DMS 273 (cell line): ENCODE data around the gene PRKX.
"Not testable (repeated sequence)": the region's sequence is repeated elsewhere in the genome, so short reads cannot be mapped to it uniquely, and the experiment has no call there.

Source experiments
- DNase-seq: peaks from one replicate; lab custom pipeline; 2025; ENCODE audit not compliant: unreplicated experiment; lab: John Stamatoyannopoulos, UW

Gene PRKX

DNA sequence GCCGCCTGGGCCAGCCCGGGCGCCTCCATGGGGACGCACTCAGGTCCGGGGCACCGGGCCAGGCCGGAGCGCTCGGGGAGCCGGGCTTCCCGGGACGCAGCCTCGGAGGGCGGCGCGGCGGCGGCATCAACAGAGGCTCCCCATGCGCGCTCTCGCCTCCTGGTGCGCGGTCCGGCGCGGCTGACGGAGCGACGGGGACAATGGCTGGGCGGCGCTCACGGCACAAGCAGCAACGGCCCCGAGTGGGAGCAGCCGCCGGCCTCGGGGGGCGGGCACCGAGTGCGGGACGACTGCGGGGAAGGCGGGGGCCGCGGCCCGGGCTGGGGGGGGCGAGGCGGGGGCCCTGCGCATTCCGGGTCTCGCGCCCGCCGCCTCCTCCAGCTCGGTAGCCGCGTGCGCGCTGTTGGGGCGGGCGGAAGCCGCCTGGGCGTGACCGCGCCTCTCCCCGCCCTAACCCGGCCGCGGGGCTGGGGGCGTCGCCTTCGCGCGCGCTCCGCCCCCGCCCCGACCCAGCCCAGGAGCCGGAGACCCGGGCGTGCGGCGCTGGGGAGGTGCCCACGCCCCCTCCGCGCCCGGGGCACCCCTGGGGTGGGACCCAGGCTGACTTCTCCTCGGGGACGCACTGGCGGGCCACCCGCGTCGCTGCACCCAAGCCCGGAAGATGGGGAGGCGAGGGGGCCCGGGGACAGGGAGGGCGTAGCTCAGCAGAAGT, at the start of gene PRKX:
TSS of gene PRKX (minus strand) at position 425 of the 712 bp plus-strand sequence. CDS start at position 29, 396 bp downstream.
- DNase-seq = peak; percentile 86

DNA sequence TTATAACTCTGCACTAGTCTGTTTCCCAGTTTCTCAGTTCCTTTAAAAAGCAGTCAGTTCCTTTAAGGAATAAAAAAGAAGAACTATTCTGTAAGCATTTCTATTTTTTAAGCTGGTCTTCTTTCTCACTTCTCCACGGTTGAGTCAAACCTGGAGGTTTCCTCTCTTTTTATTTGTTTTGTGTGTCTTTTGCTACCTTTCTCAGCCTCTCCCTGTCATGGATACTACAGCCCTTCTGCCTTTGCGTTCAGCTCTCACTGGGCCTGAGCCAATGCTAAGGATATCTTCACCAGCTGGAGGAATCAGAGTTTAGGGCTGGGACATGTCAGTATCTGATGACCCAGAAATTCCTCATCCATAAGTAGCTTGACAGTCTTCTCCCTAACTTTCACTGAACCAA, 49.7 kb upstream of the PRKX start:
- no peak for DNase-seq

DNA sequence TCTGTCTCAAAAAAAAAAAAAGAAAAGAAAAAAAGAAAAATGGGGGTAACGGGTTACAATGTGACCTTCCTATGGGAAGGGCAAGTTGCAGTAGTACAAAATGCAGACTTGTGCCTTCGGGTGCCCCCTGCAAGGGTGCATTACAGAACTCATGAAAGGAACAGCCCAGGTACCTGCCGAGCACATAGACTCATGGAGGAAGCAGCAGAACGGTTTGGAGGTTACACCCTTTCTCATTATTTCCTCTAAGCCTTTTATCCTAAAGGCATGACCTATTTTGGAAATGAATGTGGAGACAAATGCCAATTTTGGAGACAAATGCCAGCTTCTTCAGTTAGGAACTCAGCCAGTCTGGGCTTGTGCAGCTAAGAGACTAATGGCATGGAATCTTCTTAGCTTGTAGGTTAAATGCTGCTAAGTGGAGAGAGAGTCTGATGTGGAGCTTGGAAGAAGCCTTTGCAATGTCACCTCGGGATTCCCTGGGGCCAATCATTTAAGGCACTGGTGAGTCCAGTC, 44.1 kb upstream of the PRKX start:
- no peak for DNase-seq

DNA sequence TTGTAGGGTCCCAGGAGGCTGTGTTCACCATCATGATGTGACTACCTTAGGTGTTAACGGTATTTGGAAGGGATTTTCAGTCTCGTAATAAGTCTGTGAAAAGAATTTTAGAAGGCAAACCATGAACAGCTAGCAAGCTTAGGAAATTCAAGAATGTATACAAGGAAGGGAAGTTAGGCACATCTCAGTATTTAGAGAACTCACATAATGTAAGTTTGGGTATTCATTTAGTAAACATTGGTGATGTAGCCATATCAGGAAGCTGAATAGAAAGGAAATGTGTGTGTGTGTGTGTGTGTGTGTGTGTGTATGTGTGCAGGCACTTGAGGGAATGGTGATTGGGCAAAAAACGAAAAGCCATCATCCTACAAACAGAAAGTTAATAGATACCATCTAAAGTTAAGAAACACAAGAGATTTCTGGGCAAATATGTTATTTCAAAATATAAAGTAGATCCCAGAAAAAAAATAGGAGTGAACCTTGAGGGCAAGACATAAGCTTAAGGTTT, 34.7 kb upstream of the PRKX start:
- no peak for DNase-seq

DNA sequence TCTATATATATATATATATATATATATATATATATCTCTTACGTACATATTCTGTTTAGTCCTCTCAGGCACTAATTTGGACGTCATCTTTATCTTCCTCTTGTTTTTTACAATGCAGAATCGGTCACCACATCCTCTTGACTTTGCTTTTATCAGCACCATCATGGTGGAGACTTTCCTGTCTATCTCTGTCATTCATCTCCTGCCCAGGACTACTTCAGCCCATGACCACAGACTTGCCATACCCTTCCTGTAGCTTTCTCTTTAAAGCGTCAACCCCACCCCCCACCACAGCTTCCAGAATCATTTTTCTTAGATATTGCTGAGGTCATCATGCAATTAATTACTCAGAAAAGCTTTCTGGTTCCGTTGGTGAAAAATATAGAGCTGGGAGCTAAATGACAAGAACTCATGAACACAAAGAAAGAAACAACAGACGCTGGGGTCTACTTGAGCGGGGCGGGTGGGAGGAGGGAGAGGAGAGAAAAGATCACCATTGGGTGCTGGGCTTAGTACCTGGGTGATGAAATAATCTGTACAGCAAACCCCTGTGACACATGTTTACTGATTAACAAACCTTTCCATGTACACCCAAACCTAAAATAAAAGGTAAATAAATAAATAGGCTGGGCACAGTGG, 30.5 kb upstream of the PRKX start:
- DNase-seq = no peak

DNA sequence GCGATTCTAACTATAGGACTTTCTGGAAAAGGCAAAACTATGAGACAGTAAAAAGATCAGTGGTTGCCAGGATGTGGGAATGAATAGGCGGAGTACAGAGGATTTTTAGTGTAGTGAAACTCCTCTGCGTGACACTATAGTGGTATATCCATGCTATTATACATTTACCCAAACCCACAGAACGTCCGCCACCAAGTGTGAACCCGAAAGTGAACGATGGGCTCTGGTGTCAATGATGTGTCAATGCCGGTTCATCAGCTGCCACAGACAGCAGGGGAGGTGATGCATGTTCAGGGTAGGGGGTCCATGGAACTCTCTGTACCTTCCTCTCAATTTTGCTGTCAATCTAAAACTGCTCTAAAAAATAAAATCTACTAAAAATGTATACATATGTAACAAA, 27.5 kb upstream of the PRKX start:
- not testable (repeated sequence) for DNase-seq

DNA sequence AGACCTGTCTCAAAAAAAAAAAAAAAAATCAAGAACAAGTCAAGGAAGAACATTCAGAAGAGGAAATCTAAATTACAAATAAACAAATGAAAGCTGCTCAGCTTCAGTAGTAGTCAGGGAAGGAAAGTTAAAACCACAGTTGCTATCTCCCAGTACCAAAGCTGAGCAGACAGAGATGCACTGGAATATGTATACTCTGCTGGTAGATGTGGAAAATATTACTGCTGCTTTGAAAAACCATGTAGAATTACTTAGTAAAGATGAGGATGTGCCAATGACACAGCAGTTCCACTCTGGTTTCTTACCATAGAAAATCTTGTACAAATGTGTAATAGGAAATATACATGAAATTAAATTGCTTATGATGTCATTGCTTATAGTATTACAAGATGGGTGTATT, 25.1 kb upstream of the PRKX start:
- DNase-seq = no peak

DNA sequence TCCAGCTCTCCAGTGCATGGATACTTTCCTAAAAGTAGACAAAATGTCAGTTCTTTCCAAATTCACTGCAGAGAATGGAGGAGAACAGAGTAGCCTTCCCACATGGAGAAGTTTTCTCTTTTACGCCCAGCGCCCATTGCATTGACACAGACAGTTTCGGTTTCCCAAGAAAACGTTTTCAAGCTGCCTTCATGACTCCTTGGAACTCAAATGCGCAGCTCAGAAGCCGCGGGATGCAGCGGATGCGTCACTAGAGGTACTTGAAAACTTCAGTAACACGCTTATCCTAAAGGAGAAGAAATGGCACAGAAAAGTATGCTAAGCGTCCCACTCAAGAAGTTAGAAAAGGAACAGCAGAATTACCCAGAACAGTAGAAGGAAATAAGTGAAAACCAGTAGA, 23.1 kb upstream of the PRKX start:
- not testable (repeated sequence) for DNase-seq

DNA sequence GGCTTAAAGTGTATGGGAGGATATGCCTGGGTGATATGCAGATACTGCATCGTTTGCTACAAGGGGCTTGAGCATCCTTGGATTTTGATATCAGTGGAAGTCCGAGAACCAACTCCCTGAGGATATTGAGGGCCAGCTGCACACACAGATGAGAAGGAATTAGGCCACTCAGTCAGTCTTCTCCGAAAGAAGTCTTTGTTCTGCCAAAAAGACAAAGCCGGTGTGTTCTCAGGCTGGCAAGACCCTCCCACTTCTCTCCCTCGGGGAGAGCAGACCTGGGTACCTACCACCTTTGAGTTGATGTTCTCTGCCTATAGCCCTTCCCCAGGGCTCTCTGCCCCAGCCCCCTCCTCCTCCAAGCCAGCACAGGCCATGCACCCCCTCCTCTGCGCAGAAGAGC, 22.4 kb upstream of the PRKX start:
- not testable (repeated sequence) for DNase-seq

DNA sequence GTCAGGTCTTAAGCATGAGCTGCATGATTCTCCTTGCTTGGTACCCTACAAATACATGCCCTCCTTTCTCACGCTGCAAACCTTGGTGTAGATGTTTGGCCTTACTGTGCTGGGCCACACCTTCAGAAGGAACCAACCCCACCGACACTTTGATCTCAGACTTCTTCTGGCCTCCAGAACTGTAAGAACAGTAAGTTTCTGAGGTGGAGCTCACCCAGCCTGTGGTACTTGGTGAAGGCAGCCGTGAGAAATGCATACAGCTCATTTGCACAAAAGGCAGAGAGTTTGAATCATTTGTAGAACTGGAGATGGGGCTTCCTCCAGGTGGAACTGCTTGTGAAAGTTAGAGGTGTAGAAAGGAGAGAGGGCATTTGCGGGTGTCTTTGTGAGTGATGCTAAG, 21.0 kb upstream of the PRKX start:
- not testable (repeated sequence) for DNase-seq

DNA sequence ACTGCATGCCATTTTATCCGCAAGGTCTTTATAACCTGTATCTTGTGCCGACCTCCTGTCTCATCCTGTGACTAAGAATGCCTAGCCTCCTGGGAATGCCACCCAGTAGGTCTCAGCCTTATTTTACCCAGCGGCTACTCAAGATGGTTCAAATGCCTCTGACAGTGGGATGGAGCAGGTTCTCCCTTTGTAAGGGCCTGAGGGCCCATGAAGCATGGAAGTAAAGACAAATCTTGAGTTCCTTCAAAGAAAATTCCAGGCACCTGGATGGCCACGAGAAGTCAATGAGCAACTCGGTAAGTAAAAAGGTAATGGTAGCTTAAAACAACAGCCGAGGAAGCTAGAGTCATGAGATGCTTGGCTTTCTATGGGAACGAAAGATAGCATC, 19.6 kb upstream of the PRKX start:
- no peak for DNase-seq

DNA sequence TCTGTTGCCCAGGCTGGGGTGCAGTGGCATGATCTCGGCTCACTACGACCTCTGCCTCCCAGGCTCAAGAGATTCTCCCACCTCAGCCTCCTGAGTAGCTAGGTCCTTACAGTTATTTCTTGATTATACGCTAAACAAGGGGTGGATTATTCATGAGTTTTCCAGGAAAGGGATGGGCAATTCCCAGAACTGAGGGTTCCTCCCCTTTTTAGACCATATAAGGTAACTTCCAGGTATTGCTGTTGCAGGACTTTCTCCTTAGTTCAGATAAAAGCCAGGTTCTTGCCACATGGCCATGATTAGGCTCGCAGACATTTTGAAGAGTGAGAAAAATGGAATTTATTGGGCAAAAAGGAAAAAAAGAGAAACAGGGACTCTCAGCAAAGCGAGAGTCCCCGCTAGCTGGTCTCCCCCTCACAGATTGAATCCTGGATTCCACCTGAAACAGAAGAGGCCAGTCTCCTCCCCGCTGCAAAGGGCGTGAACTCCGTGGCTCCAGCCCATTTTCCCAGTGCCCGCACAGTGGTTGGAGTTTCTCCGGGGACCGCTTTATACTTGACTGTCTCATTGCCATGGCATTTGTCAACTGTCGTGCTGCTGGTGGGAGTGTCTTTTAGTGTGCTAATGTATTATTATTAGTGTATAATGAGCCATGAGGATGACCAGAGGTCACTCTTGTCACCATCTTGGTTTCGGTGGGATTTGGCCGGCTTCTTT, 19.0 kb upstream of the PRKX start:
- DNase-seq = not testable (repeated sequence)

DNA sequence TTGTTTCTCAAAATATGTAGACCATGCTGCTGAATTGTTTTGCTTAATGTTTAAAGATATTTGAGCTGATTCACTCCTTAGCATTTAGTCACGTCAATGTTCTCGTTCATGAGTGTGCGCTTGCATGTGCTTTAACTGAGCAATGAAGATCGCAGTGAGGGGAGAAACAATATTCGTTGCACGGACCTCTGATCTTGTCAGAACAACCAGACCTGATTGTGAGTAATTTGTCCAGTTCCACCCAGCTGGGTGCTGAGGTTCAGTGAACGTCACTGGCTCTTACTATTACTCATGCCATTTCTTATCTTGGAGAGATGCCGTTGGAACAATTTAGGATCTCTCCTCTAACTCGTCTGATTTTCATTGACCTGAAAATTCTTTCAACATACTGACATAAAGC, 15.0 kb upstream of the PRKX start:
- DNase-seq = no peak

DNA sequence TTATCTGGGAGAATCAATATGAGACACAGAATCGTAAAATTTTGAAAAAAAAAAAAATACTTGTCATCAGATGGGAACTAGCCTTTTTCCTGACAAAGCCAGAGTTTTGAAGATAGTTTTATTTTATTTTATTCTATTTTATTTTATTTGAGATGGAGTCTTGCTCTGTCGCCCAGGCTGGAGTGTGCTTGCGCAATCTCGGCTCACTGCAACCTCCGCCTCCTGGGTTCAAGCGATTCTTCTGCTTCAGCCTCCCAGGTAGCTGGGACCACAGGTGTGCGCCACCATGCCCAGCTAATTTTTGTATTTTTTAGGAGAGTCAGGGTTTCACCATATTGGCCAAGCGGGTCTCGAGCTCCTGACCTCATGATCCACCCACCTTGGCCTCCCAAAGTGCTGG, 10.0 kb upstream of the PRKX start:
- DNase-seq = not testable (repeated sequence)

DNA sequence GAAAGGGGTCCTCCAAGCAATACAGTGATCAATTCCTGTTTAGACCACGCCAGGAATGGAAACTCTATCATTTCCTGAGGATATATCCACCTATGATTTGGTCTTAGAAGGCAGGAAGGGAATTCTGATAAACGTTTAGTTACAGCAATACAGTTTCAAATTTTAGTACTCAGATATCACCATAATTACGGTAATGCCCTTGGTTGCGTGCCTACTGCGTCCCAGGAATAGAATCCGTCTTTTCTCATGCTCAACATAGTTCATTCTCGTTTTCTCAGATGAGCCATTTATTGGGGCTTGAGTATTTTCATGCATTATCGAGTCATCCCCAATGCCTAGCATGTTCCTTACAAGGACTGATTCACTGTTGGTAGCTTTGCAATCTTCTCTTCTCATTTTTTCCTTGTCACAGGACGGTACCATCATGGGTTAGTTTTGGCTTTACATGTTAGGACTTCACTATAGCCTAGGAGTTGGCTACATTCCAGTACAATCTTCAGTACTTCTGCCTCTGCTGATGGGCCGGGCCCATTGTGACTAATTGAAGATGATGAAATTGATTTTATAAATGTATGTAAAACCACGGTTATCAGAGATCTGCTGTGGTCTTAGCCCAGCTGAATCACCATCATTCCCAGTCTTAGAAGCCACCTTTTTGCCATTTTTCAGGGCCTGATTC, 4.4 kb upstream of the PRKX start:
- DNase-seq = no peak

DNA sequence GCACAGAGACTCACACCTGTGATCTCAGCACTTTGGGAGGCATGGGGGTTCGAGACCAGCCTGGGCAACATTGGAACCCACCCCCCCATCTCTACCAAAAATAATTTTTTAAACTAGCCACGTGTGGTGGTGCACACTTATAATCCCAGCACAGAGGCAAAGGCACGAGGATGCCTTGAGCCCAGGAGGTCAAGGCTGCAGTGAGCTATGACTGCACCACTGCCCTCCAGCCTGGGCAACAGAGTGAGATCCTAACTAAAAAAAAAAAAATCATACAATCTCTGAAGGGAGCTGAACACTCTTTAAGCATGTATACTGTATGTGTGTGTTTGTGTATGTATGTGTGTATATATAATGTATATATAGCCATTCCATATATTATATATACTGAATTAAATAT, 2.5 kb upstream of the PRKX start:
- no peak for DNase-seq

DNA sequence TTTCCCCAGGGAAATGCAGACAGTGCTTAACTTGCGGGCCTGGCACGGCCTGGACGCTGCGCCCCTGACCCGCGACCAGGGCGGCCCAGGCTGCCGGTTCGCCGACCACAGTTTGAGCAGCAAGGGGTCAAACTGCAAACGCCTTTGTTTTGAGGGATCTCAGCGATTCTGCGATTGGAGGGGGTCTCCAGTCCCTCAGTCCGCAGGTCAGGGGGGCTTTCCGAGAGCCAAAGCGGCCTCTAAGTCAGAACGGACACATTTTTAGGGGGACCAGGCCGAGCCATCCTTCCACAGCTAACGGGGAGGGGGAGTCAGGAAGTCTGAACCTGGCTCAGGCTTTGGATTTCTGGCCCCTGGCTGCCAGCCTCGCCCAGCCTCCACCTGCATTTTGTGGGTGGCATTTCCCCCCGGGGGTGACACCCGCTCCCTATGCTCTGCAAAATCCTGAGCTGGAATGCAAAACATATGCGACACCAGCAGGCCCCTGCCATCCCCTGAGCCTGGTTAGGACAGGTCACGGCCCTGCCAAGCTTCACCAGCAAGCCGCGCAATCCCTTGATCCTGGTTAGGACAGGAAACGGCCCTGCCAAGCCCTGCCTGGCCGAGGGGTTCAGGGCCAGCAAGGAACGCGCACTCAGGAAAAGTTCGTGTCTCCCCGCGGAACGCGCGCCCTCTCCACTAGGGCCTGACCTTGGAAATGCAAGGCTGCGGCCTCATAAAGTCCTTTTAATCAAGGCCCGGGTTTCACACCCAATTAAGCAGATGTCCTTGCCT, 1.4 kb upstream of the PRKX start:
- not testable (repeated sequence) for DNase-seq

DNA sequence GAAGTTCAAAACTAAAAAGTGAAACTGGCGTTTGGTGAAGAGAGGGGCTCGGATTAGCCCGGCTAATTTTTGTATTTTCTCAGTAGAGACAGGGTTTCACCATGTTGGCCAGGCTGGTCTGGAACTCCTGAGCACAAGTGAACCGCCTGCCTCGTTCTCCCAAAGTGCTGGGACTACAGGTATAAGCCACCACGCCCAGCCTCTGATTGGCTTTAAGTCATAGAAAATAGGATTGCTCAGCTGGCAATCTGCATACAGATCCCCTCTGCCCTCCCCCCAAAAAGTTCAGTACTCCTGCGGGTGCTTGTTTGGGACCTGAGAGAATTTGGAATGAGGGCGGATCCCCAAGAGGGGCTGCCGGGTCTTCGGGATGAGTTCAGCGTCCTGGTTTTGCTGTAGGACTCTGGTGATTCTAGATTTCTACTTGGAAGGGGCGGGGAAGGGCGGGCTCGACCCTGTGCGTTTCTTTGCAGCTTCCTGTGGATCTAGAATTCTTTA, 537 bp upstream of the PRKX start:
- DNase-seq = no peak

DNA sequence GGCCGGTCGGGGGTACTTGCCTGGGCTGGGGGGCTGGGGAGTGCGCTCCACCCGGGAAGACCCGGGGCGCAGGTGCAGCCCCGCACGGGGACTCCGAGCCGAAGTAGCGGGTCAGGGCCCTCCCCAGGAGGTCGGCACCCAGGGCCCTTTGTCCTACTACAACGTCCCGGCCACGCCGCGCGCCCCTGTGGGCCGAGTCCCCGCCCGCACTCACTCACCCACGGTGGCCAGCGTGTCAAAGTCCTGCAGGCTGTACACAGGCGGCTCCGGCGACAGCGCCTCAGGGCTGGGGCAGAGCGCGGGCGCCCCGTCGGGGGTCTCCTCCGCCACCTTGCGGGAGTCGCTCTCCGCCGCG, 602 bp downstream of the PRKX start:
- no peak for DNase-seq
